Prostate gland (tissue), 2 donors: ENCODE measurements around the gene FHIT.

Source experiments
- POLR2AphosphoS5 ChIP-seq: sonication (generic); formaldehyde crosslinking; IDR thresholded peaks from one replicate; pipeline ENCODE4 v1.6.1; 2017; ENCODE audit warnings: antibody characterized with exemption
- TF ChIP-seq, protein P1 (sequence below), 4 experiments: fragments of 200-600 bp in 2 of 4; fragments of 450-650 bp in 2 of 4; sonication (generic) in 2 of 4; IDR thresholded peaks; 1 replicate in 3 of 4; 2 replicates in 1 of 4; pipeline ENCODE4 v1.5.1; 2016 to 2019; ENCODE audit warnings: antibody characterized with exemption in 4 of 4, mild to moderate bottlenecking in 2 of 4, moderate library complexity in 2 of 4

DNA sequence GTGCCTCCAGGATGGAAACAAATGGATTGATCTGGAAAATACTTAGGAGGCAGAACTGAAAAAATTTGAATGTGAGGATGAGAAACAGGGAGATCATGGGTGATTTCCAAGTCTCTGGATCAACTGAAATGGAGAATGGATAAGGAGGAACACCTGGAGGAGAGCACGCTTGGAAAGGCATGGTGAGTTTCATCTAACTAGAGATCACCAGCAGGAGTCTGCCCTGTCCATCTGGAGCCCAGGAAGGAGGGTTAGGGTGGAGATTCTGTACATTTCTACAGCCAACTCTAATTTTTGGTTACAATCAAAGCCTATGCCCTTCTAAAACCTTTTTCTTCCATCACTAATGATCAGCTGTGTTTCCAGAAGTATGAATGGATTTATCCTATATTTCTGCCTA lies 1205.6 kb downstream of the FHIT start:
- TF ChIP-seq, protein P1, sequence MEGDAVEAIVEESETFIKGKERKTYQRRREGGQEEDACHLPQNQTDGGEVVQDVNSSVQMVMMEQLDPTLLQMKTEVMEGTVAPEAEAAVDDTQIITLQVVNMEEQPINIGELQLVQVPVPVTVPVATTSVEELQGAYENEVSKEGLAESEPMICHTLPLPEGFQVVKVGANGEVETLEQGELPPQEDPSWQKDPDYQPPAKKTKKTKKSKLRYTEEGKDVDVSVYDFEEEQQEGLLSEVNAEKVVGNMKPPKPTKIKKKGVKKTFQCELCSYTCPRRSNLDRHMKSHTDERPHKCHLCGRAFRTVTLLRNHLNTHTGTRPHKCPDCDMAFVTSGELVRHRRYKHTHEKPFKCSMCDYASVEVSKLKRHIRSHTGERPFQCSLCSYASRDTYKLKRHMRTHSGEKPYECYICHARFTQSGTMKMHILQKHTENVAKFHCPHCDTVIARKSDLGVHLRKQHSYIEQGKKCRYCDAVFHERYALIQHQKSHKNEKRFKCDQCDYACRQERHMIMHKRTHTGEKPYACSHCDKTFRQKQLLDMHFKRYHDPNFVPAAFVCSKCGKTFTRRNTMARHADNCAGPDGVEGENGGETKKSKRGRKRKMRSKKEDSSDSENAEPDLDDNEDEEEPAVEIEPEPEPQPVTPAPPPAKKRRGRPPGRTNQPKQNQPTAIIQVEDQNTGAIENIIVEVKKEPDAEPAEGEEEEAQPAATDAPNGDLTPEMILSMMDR (IDR thresholded peaks at IDR 0.05): no peak
- no peak for TF ChIP-seq POLR2AphosphoS5
